Neural crest cell (in vitro differentiated cells): ENCODE results near the gene SPATA2L. TPM values are rescaled to one million over a fixed set of nuclear protein-coding genes. Genes with fewer than 3 reads are reported as not detected.
"Not testable (repeated sequence)": the region's sequence is repeated elsewhere in the genome, so short reads cannot be mapped to it uniquely, and the experiment has no call there.

Source experiments
- DNase-seq: peaks from one replicate; pipeline ENCODE4 v3.0.0; 2021; ENCODE audit warnings: low read depth, mixed read lengths, low spot score
- H3K27ac Mint-ChIP-seq: one replicate; pipeline ENCODE4 v1.8.0; 2021; ENCODE audit warnings: mild to moderate bottlenecking, mixed read lengths; ENCODE audit not compliant: unreplicated experiment
- H3K27me3 Mint-ChIP-seq: 2 replicates; pipeline ENCODE4 v1.8.0; 2021; ENCODE audit warnings: low read depth, mild to moderate bottlenecking, mixed read lengths
- H3K36me3 Mint-ChIP-seq: 2 replicates; pipeline ENCODE4 v1.8.0; 2021; ENCODE audit warnings: low read depth, mild to moderate bottlenecking, mixed read lengths
- H3K4me1 Mint-ChIP-seq: 2 replicates; pipeline ENCODE4 v1.8.0; 2021; ENCODE audit warnings: mixed read lengths
- H3K4me3 Mint-ChIP-seq: one replicate; pipeline ENCODE4 v1.8.0; 2021; ENCODE audit warnings: mild to moderate bottlenecking, mixed read lengths
- H3K9me3 Mint-ChIP-seq: 2 replicates; pipeline ENCODE4 v1.8.0; 2021; ENCODE audit warnings: mixed read lengths
- total RNA-seq: library from RNA; stranded (reverse); gene quantifications from 2 replicates; pipeline ENCODE4 v1.2.1, GENCODE V29; 2021
- TF ChIP-seq, protein P1 (sequence below): fragments of 200-600 bp; sonication (generic); conservative IDR thresholded peaks from 2 replicates; pipeline ENCODE4 v1.5.0; 2021; ENCODE audit warnings: antibody characterized with exemption, mild to moderate bottlenecking

SPATA2L gene
- total RNA-seq, 1 donor from 2014 or later, result 8.6 TPM

DNA sequence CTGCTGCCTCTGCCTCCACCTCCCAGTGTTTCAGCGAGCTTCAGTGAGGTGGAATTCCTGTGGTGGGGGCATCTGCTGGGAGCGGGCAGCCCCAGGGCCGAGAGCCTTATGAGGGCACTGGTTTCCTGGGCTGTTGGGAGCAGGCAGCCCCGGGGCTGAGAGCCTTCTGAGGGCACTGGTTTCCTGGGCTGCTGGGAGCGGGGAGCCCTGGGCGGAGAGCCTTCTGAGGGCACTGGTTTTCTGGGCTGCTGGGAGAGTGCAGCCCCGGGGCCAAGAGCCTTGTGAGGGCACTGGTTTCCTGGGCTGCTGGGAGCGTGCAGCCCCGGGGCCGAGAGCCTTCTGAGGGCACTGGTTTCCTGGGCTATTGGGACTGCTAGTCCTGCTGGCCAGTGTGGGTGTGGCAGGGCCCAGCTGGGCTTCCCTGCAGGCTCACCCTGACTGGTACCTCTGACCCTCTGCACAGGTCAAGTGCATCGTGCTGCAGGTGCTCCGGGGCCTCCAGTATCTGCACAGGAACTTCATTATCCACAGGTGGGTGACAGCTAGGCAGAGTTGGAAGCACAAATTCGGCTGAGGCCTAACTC, 9.4 kb downstream of the SPATA2L start:
- H3K36me3 Mint-ChIP-seq, result peaks cover 11% of the 10 kb centered on the region
- H3K27ac Mint-ChIP-seq, result no peak overlapping the region
- H3K4me3 Mint-ChIP-seq, result peak overlapping the region; percentile 38
- DNase-seq, result no peak
- TF ChIP-seq, protein P1, sequence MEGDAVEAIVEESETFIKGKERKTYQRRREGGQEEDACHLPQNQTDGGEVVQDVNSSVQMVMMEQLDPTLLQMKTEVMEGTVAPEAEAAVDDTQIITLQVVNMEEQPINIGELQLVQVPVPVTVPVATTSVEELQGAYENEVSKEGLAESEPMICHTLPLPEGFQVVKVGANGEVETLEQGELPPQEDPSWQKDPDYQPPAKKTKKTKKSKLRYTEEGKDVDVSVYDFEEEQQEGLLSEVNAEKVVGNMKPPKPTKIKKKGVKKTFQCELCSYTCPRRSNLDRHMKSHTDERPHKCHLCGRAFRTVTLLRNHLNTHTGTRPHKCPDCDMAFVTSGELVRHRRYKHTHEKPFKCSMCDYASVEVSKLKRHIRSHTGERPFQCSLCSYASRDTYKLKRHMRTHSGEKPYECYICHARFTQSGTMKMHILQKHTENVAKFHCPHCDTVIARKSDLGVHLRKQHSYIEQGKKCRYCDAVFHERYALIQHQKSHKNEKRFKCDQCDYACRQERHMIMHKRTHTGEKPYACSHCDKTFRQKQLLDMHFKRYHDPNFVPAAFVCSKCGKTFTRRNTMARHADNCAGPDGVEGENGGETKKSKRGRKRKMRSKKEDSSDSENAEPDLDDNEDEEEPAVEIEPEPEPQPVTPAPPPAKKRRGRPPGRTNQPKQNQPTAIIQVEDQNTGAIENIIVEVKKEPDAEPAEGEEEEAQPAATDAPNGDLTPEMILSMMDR, result no peak
- no peaks in the 10 kb centered on the region for H3K9me3 Mint-ChIP-seq
- no peaks in the 10 kb centered on the region for H3K27me3 Mint-ChIP-seq
- H3K4me1 Mint-ChIP-seq, result peaks cover 8% of the 10 kb centered on the region

DNA sequence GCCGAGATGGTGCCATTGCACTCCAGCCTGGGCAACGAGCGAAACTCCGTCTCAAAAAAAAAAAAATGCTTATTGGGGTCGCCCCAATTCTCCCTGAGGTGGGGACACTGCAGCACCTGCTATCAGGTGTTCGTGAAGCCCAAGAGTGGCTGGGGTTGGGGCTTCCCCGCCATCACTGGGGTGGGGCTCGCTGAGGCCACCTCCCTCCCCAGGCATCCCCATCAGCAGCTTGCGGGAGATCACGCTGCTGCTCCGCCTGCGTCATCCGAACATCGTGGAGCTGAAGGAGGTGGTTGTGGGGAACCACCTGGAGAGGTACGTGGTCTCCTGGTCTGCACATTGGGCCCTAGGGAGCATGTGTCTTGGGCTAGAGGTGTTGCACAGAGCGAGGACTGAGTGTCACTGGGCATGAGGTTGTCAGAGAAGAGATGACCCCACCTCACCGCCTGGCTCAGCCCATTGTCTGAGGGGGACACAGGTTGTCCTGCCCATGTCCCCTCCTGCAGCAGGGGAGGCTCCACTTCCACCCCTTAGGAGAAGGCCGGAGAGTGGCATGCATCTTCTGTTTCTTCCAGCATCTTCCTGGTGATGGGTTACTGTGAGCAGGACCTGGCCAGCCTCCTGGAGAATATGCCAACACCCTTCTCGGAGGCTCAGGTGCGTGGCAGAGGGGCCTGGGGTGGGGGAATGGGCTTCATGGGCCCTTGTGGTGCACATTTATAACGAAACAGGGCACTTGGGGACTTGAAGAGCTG, 10.1 kb downstream of the SPATA2L start:
- DNase-seq, result no peak
- TF ChIP-seq, protein P1, result no peak
- H3K4me1 Mint-ChIP-seq, result peaks cover 10% of the 10 kb centered on the region
- peaks cover 12% of the 10 kb centered on the region for H3K36me3 Mint-ChIP-seq
- H3K27ac Mint-ChIP-seq, result no peak overlapping the region
- H3K27me3 Mint-ChIP-seq, result peaks cover 2% of the 10 kb centered on the region
- peak overlapping the region; percentile 47 for H3K4me3 Mint-ChIP-seq
- no peaks in the 10 kb centered on the region for H3K9me3 Mint-ChIP-seq

DNA sequence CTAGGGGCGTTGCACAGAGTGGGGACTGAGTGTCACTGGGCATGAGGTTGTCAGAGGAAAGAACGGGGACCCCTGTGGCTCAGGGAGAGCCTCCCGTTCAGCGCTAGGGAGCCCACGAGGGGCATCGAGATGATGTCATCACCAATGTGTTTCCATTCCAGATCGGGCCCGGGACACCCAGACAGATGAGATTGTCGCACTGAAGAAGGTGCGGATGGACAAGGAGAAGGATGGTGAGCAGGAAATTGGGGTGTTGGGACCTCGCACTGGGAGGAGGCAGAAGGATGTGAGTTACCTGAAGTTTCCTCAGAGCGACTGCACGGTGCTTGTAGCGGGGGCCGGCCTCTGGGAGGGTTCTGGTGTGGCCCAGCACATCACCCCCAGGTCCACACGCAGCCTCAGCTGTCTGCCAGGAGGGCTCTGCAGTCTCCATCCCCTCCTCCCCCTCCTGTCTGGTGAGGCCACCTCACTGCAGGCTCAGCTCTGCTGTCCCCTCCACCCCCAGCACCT, 11.1 kb downstream of the SPATA2L start:
- DNase-seq, result no peak
- H3K27me3 Mint-ChIP-seq, result peaks cover 3% of the 10 kb centered on the region
- peaks cover 19% of the 10 kb centered on the region for H3K36me3 Mint-ChIP-seq
- no peak overlapping the region for H3K27ac Mint-ChIP-seq
- H3K4me1 Mint-ChIP-seq, result peaks cover 11% of the 10 kb centered on the region
- peaks cover 4% of the 10 kb centered on the region for H3K9me3 Mint-ChIP-seq
- H3K4me3 Mint-ChIP-seq, result peak overlapping the region; percentile 67
- TF ChIP-seq, protein P1, result no peak

DNA sequence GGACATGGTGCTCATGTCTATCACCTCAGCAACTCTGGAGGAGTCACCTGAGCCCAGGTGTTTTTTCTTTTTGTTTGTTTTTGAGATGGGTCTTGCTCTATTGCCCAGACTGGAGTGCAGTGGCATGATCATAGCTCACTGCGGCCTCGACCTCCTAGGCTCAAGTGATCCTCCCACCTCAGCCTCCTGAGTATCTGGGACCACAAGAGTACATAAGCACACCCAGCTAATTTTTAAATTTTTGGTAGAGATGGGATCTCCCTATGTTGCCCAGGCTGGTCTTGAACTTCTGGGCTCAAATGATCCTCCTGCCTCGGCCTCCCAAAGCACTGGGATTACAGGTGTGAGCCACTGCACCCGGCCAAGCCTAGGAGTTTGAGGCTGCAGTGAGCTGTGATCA, 11.9 kb downstream of the SPATA2L start:
- Mint-ChIP-seq H3K4me3 (peak overlapping the region; percentile 67), H3K4me1 (peaks cover 11% of the 10 kb centered on the region), H3K36me3 (peaks cover 27% of the 10 kb centered on the region)
- H3K27ac Mint-ChIP-seq, DNase-seq, H3K9me3 Mint-ChIP-seq, H3K27me3 Mint-ChIP-seq: not testable (repeated sequence)

DNA sequence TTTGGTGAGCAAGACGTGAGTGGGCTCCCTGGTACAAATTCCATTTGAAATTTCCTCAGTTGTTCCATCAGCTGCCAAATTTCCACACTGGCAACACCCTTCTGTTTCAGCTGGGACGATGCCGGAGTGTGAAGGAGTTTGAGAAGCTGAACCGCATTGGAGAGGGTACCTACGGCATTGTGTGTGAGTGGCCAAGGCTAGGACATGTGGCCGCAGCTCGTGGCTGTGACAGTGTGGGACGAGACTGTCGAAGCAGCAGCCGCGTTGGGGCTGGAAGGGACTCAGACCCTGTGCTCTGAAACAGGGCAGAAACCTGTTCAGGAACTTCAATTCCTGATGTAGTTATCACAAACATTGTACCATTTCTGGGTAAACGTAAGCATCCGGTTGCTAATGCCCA, 12.4 kb downstream of the SPATA2L start:
- Mint-ChIP-seq H3K27ac (no peak overlapping the region), H3K9me3 (peaks cover 8% of the 10 kb centered on the region), H3K27me3 (peaks cover 3% of the 10 kb centered on the region), H3K36me3 (peaks cover 30% of the 10 kb centered on the region), H3K4me1 (peaks cover 11% of the 10 kb centered on the region), H3K4me3 (peak overlapping the region; percentile 67)
- DNase-seq, result no peak
- TF ChIP-seq, protein P1, result no peak

DNA sequence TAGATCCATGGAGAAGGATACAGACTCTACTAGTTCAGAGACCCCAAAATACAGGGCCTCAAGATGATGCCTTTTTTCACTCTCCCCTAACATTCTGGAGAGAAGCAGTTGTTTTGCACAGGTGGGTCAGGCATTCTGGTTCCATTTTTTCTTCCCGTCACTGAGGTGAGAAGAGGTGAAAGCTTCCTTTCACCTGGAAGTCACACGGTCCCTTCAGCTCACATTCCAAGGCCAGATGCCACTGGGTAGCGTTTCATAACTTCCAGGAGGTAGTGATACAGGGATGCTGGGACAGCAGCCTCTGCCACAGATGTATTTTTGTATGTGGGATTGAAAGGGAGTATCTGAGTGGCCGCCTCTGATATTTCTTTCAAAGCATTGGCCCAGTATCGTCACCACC, 13.1 kb downstream of the SPATA2L start:
- TF ChIP-seq, protein P1, result no peak
- Mint-ChIP-seq H3K36me3 (peaks cover 31% of the 10 kb centered on the region), H3K27me3 (peaks cover 3% of the 10 kb centered on the region), H3K27ac (no peak overlapping the region), H3K4me3 (peak overlapping the region; percentile 93), H3K4me1 (peaks cover 11% of the 10 kb centered on the region), H3K9me3 (peaks cover 8% of the 10 kb centered on the region)
- no peak for DNase-seq
